ENCODE measurements around the gene YEATS2. TPM values are rescaled to one million over a fixed set of nuclear protein-coding genes. Genes with fewer than 3 reads are reported as not detected.
"Not testable (repeated sequence)": the region's sequence is repeated elsewhere in the genome, so short reads cannot be mapped to it uniquely, and the experiment has no call there.

YEATS2 gene
- total RNA-seq, 1 donor = 17.0 TPM

DNA sequence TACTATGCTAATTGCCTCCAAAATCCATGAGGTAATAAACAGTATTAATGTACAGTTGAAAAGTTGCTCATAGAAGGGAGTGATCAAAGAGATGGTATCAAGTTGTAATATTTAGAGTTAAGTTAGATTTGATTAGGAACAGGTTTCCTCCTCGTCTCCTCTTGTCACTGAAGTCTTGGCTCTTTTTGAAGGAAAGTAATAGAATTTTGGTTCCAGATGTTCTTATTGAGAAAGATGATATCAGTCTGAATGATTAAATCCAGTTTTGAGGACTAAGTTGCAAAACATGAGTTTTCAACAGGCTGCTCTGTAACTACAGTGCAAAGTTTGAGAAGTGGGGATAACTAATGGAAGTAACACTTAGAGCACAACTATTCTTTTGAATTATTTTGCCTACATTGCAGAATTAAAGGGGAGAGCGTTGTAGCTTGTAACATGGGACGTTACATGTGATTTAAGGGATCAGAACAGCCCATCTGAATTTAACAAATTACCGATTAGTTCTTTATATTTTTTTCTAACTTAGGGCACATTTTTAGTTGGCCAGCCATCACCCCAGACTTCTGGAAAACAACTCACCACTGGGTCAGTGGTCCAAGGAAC, 79.5 kb downstream of the YEATS2 start:
- H3K4me1 ChIP-seq (ENCODE audit: insufficient read depth, low read length) = peaks cover 45% of the 10 kb centered on the region
- no peaks in the 10 kb centered on the region for H3K27me3 ChIP-seq (ENCODE audit: insufficient read depth, low read length)
- H3K9me3 ChIP-seq (ENCODE audit: low read depth, low read length) = no peaks in the 10 kb centered on the region
- H3K4me3 ChIP-seq (ENCODE audit: low read length) = no peak overlapping the region

DNA sequence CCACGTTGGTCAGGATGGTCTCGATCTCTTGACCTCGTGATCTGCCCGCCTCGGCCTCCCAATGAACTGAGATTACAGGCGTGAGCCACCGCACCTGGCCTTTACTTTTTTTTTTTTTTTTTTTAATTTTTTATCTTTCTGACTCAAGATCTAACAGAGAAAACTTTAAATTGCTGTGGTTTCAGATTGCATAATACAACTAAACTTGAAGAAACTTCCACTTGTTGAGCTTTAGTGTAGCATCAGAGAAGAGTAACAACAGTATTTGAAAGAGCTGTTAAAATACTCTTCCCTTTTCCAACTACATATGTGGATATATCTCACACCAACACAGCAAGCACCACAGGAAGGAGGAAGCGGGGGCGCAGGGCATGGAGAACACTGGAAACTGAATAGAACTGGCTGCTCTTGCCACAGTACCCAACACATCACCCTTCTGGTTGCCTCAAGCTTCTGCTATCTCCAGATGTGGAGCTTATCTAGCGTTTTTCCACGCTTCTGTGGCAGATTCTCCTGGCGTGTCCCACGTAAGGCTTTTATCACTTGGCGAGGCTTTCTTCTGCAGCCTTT, 82.4 kb downstream of the YEATS2 start:
- Histone ChIP-seq H3K4me3 (ENCODE audit: low read length) (no peak overlapping the region), H3K27me3 (ENCODE audit: insufficient read depth, low read length) (no peaks in the 10 kb centered on the region), H3K9me3 (ENCODE audit: low read depth, low read length) (no peaks in the 10 kb centered on the region), H3K4me1 (ENCODE audit: insufficient read depth, low read length) (peaks cover 72% of the 10 kb centered on the region)

DNA sequence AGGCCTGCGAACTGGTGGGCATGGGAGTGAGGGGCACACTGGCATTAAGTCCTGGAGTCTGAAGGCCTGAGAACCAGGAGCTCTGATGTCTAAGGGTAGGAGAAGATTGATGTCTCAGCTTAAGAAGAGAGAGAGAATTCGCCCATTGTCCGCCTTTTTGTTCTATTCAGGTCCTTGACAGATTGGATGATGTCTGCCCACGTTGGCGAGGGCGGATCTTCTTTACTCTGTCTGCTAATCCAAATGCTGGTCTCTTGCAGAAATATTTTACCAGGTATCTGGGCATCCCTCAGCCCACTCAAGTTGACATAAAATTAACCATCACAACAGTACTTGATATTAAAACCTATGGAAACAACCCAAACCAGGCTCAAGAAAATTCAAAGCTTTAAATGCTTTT, 83.6 kb downstream of the YEATS2 start:
- Histone ChIP-seq H3K4me3 (ENCODE audit: low read length) (no peak overlapping the region), H3K27me3 (ENCODE audit: insufficient read depth, low read length) (no peaks in the 10 kb centered on the region), H3K9me3 (ENCODE audit: low read depth, low read length) (no peaks in the 10 kb centered on the region), H3K4me1 (ENCODE audit: insufficient read depth, low read length) (peaks cover 61% of the 10 kb centered on the region)

DNA sequence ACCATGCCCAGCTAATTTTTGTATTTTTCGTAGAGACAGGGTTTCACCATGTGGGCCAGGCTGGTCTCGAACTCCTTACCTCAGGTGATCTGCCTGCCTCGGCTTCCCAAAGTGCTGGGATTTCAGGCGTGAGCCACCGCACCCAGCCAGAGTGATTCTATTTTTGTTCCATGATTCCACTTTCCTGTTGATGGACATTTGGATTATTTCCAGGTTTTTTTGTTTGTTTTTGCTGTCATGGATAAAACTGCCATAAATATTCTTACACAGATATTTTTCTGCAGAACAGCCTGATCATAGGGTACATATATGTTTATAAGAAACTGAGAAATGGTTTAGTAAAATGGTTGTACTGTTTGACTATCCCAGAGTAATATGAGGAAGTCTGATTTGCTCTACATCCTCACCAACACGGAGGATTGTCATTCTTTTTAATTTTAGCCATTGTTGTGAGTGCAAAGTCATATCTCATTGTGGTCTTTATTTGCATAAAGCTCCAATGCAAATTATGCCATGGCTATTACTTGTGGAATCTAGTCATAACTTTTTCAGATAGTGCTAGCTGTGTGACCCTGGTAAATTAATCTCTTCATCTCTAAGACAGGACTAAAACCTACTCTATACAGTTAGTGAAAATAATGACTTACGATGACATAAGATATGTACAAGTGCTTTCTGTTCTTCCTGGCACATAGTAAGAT, 85.1 kb downstream of the YEATS2 start:
- no peak overlapping the region for H3K4me3 ChIP-seq (ENCODE audit: low read length)
- H3K9me3 ChIP-seq (ENCODE audit: low read depth, low read length) = no peaks in the 10 kb centered on the region
- peaks cover 47% of the 10 kb centered on the region for H3K4me1 ChIP-seq (ENCODE audit: insufficient read depth, low read length)
- no peaks in the 10 kb centered on the region for H3K27me3 ChIP-seq (ENCODE audit: insufficient read depth, low read length)

DNA sequence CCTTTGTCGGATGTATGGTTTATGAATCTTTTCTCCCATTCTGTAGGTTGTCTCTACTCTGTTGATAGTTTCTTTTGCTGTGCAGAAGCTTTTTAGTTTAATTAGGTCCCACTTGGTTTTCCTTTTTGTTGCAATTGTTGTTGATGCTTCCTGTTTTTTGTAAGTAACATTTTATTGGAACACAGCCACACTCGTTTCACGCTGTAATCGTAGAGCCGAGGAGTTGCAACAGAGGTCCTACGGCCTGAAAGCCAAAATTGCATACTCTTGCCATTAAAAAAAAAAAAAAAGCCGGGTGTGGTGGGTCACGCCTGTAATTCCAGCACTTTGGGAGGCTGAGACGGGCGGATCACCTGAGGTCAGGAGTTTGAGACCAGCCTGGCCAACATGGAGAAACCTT, 86.9 kb downstream of the YEATS2 start:
- H3K9me3 ChIP-seq (ENCODE audit: low read depth, low read length); H3K4me3 ChIP-seq (ENCODE audit: low read length); H3K27me3 ChIP-seq (ENCODE audit: insufficient read depth, low read length): not testable (repeated sequence)
- peaks cover 43% of the 10 kb centered on the region for H3K4me1 ChIP-seq (ENCODE audit: insufficient read depth, low read length)

DNA sequence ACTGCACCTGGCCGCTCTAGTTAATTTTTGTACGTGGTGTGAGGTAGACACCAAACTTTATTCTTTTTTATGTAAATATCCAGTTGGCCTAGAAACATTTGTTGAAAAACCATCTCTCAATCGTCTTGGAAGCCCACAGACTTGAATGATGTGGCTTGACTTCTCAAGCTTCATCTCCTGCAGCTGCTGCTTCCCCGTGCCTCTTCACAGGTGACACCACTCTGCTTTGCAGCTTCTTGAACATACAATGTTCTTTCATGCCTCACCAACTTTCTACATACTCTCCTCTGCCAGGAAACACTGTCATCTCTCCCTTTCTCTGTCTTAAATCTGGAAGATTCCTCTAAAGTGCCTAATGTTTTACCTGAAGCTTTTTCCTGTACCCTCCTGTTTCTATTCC, 92.2 kb downstream of the YEATS2 start:
- no peaks in the 10 kb centered on the region for H3K9me3 ChIP-seq (ENCODE audit: low read depth, low read length)
- H3K4me1 ChIP-seq (ENCODE audit: insufficient read depth, low read length) = peaks cover under 1% of the 10 kb centered on the region
- no peaks in the 10 kb centered on the region for H3K27me3 ChIP-seq (ENCODE audit: insufficient read depth, low read length)

DNA sequence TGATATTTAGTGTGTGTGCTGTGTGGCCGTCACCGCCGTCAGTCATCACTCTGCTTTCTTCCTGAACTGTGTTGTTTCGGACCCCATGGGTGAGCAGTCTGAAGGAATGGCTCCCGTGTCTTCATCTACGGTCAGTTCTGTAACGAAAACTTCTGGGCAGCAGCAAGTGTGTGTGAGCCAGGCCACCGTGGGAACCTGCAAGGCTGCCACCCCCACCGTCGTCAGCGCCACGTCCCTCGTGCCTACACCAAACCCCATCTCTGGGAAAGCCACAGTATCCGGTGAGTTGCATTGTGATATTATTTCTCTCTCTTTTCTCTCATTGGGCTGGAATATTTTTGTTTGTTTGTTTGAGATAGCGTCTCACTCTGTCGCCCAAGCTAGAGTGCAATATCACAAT, 93.1 kb downstream of the YEATS2 start:
- Histone ChIP-seq H3K9me3 (ENCODE audit: low read depth, low read length) (no peaks in the 10 kb centered on the region), H3K27me3 (ENCODE audit: insufficient read depth, low read length) (no peaks in the 10 kb centered on the region), H3K4me1 (ENCODE audit: insufficient read depth, low read length) (no peaks in the 10 kb centered on the region), H3K4me3 (ENCODE audit: low read length) (no peak overlapping the region)

More for the DNA sequence above, 92.2 kb downstream of the YEATS2 start:
- H3K4me3 ChIP-seq (ENCODE audit: low read length) = no peak overlapping the region

DNA sequence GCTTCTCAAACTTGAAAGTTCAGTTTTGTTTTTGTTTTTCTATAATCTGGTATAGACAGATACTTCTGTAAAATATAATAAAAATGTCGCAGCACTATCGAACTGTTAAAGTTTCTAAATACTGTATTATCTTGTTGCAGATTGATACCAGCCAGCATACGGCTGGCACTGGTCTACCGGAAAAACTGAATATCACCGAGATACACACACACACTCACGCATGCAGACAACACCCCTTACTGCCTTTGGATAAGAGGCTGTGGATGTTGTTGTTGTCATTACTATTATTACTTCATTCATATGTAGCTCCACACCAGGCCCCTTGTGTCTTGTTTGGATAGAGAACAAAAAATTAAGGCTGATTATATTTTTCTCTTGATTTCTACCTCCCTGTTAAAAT, 95.4 kb downstream of the YEATS2 start:
- Histone ChIP-seq H3K4me1 (ENCODE audit: insufficient read depth, low read length) (no peaks in the 10 kb centered on the region), H3K27me3 (ENCODE audit: insufficient read depth, low read length) (no peaks in the 10 kb centered on the region), H3K9me3 (ENCODE audit: low read depth, low read length) (no peaks in the 10 kb centered on the region), H3K4me3 (ENCODE audit: low read length) (no peak overlapping the region)

DNA sequence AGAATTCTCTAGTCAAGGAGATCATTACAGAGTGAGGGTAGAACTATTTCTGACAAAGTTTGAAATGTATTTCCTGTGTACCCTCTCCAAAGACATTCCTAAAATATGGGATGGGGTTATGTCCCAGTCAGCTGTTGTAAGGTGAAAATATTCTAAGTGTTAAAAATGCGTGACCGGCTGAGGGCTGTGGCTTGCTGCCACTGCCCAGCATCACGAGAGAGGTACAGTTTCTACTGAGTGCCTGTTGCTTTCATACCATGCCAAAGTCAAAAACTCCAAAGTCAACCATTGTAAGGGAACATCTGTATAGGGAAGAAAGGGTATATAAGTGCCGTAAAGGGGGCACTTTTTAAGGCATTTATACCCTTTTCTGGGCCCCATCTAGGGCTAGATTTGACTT, 96.9 kb downstream of the YEATS2 start:
- H3K9me3 ChIP-seq (ENCODE audit: low read depth, low read length) = no peaks in the 10 kb centered on the region
- H3K4me1 ChIP-seq (ENCODE audit: insufficient read depth, low read length) = no peaks in the 10 kb centered on the region
- no peaks in the 10 kb centered on the region for H3K27me3 ChIP-seq (ENCODE audit: insufficient read depth, low read length)
- no peak overlapping the region for H3K4me3 ChIP-seq (ENCODE audit: low read length)

DNA sequence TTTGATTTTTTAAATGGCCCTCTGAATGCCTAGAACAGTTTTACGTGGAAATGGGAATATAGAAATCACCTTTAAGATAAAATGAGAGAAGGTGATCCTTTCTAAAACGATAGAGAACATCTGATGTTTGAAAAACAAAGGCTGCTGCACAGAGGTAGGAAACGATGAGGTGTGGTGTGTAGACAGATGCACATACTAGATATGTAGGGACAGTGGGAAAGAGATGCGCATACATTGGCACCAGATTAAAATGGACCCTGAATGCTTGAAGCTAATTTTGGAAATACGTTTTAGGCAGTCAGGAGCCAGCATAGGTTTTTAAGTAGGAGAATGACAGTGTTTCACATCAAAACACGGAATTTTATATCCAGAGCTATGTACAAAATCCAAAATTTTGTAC, 98.8 kb downstream of the YEATS2 start:
- Histone ChIP-seq H3K9me3 (ENCODE audit: low read depth, low read length) (no peaks in the 10 kb centered on the region), H3K27me3 (ENCODE audit: insufficient read depth, low read length) (no peaks in the 10 kb centered on the region), H3K4me1 (ENCODE audit: insufficient read depth, low read length) (no peaks in the 10 kb centered on the region), H3K4me3 (ENCODE audit: low read length) (no peak overlapping the region)

DNA sequence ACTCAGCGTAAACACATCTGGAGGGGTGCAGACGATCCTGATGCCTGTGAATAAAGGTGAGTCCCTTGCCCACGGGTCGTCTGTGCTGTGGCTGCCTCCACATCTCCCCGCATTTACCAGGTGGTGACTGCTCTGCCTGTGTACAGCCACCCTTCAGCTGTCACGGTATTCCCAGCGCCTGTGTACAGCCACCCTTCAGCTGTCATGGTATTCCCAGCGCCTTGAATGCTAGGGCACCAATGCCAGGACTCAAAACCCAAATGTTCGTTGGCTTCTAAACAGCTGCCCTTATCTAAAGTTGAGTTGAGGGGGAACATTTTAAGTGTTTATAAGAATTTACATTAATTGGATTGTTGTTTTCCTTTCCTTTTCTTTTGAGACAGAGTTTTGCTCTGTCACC, 100.4 kb downstream of the YEATS2 start:
- no peaks in the 10 kb centered on the region for H3K9me3 ChIP-seq (ENCODE audit: low read depth, low read length)
- no peaks in the 10 kb centered on the region for H3K4me1 ChIP-seq (ENCODE audit: insufficient read depth, low read length)
- H3K4me3 ChIP-seq (ENCODE audit: low read length) = no peak overlapping the region
- H3K27me3 ChIP-seq (ENCODE audit: insufficient read depth, low read length) = no peaks in the 10 kb centered on the region

DNA sequence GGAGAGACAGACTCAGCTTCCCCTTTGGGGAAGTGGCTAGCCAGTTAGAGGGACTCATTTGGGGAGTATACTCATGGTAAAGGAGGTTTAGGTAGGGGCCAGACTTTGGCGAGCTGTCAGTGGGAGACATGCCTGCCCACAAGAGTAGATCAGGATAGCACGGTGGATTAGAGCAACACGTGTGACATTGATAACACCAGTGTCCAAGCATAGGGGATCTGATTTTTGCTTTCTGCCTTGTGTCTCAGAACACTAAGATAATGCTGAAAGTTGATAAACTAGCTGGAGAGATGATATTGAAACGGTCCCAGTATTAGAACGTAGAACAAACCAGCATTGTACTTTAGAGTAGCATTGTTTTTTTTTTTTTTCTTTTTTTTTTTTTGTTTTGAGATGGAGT, 101.9 kb downstream of the YEATS2 start:
- Histone ChIP-seq H3K27me3 (ENCODE audit: insufficient read depth, low read length) (no peaks in the 10 kb centered on the region), H3K4me3 (ENCODE audit: low read length) (no peak overlapping the region), H3K4me1 (ENCODE audit: insufficient read depth, low read length) (no peaks in the 10 kb centered on the region), H3K9me3 (ENCODE audit: low read depth, low read length) (no peaks in the 10 kb centered on the region)

DNA sequence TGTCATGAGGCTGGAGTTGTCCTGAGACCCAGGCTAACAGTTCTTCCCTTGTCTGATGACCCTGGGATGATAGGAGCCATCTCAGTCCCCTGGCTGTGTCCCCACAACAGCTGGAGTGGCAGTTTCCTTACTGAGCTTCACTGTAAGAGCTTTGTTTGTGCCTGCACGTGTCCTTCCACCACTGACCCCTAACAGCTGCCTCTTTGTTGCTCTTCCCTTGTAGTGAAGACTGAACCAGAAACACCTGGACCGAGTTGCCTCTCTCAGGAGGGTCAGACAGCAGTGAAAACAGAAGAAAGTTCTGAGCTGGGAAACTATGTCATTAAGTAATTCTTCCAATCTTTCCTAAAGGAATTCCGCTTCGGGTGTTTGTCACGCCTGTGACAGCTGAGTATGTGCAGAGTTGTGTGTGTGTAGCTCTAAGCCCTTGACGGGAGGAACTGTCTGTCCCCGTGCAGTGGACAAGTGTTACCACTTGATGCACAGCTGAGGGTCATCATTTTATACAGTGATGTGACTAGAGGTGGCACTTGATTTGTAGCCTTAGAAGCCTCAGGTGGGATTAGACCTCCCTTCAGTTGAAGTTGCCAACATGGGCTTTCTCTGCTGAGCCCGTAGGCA, 102.8 kb downstream of the YEATS2 start:
- Histone ChIP-seq H3K4me1 (ENCODE audit: insufficient read depth, low read length) (no peaks in the 10 kb centered on the region), H3K9me3 (ENCODE audit: low read depth, low read length) (no peaks in the 10 kb centered on the region)

DNA sequence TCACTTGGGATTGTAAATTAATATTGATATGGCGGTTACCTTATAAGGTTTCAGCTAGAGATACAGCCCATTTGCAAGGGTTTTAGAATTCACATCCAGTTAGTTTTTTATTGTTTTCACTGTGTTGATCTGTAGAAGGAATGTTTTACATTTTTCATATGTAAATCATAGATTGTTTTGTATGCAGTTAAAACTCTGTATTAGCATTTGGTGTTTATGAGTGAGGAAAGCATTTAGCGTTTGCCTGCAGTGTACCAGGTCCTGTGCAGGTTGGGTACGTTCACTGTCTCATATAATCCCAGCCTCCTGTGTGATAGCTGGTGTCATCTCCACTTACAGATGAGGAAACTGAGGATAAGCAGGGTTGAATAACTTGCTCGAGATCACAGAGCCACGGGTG, 104.0 kb downstream of the YEATS2 start:
- no peaks in the 10 kb centered on the region for H3K9me3 ChIP-seq (ENCODE audit: low read depth, low read length)

More for the DNA sequence above, 102.8 kb downstream of the YEATS2 start:
- Histone ChIP-seq H3K27me3 (ENCODE audit: insufficient read depth, low read length) (no peaks in the 10 kb centered on the region), H3K4me3 (ENCODE audit: low read length) (no peak overlapping the region)

DNA sequence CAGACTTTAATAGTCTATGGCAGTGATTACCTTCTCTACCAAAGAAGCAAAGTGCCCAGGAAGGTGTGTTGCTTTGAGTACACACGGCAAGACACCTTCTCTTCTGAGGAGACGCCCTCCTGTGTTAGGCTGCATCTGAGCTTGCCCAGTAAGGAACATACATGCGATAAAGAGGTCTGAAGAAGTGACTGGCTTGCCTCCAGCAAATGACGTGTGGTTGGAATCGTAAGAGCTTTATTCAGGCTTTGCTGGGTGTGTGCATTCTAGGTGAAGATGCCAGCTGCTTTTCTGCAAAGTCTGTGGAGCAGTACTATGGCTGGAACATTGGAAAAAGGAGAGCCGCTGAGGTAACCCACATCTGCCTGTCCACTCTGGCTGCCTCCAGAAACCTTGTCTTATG, 105.4 kb downstream of the YEATS2 start:
- H3K9me3 ChIP-seq (ENCODE audit: low read depth, low read length) = no peaks in the 10 kb centered on the region
- no peaks in the 10 kb centered on the region for H3K27me3 ChIP-seq (ENCODE audit: insufficient read depth, low read length)
- H3K4me3 ChIP-seq (ENCODE audit: low read length) = no peak overlapping the region
- H3K4me1 ChIP-seq (ENCODE audit: insufficient read depth, low read length) = no peaks in the 10 kb centered on the region

More for the DNA sequence above, 104.0 kb downstream of the YEATS2 start:
- no peaks in the 10 kb centered on the region for H3K27me3 ChIP-seq (ENCODE audit: insufficient read depth, low read length)
- no peak overlapping the region for H3K4me3 ChIP-seq (ENCODE audit: low read length)
- H3K4me1 ChIP-seq (ENCODE audit: insufficient read depth, low read length) = no peaks in the 10 kb centered on the region
